Kidney (tissue), 14 donors: ENCODE measurements around the gene CMTM8. TPM values are rescaled to one million over a fixed set of nuclear protein-coding genes. Genes with fewer than 3 reads are reported as not detected.

Source experiments
- DNase-seq, 5 donors: peaks; one replicate each; pipeline ENCODE4 v3.0.0-alpha.2; 2013 to 2020
- FAIRE-seq: peaks from 2 replicates; lab custom pipeline; 2012; peaks lifted over from hg19 to GRCh38; lab: Jason Lieb, UNC
- H3K27ac ChIP-seq, 2 donors: one replicate each; pipeline ENCODE4 v1.7.0; 2013; ENCODE audit warnings: low read depth in 2 of 2, low read length in 2 of 2, inconsistent platforms in 1 of 2
- H3K27me3 ChIP-seq: one replicate; pipeline ENCODE4 v1.7.1; 2013; ENCODE audit warnings: low read length, inconsistent platforms; ENCODE audit not compliant: control insufficient read depth, insufficient read depth
- H3K36me3 ChIP-seq, 3 donors: one replicate each; pipeline versions ENCODE4 v1.7.0 to v1.7.1; 2013; ENCODE audit warnings: low read length in 3 of 3, control low read depth in 1 of 3, inconsistent platforms in 1 of 3; ENCODE audit not compliant: insufficient read depth in 3 of 3, control insufficient read depth in 2 of 3
- H3K4me1 ChIP-seq, 3 donors: one replicate each; pipeline versions ENCODE4 v1.7.0 to v1.7.1; 2013; ENCODE audit warnings: low read length in 3 of 3, inconsistent platforms in 1 of 3, low read depth in 1 of 3; ENCODE audit not compliant: control insufficient read depth in 2 of 3, insufficient read depth in 2 of 3
- H3K4me3 ChIP-seq, 3 donors: one replicate each; pipeline versions ENCODE4 v1.7.0 to v1.8.1; 2013; ENCODE audit warnings: low read length in 3 of 3, control low read depth in 1 of 3, inconsistent platforms in 1 of 3
- H3K9ac ChIP-seq, 3 donors: one replicate each; pipeline versions ENCODE4 v1.7.0 to v1.7.1; 2013; ENCODE audit warnings: low read length in 3 of 3, control low read depth in 1 of 3, inconsistent platforms in 1 of 3
- H3K9me3 ChIP-seq, 3 donors: one replicate each; pipeline versions ENCODE4 v1.7.0 to v1.7.1; 2013; ENCODE audit warnings: low read length in 3 of 3, control low read depth in 1 of 3, inconsistent platforms in 1 of 3; ENCODE audit not compliant: control insufficient read depth in 2 of 3, insufficient read depth in 1 of 3
- CTCF ChIP-seq: IDR thresholded peaks from 3 replicates; pipeline ENCODE4 v1.5.1; 2012; ENCODE audit warnings: mild to moderate bottlenecking, moderate library complexity, borderline replicate concordance; ENCODE audit not compliant: insufficient read depth; ENCODE audit errors: extremely low read depth
- intact Hi-C: fragments of 100-400 bp; cut with DNase I; formaldehyde crosslinking; loops from one replicate; pipeline ENCODE4 v1.11.1; 2022
- polyA plus RNA-seq: library from polyadenylated mRNA; stranded (reverse); fragments of 350-450 nt; fragmentation: Illumina TruSeq; extraction: RNeasy Lipid Tissue Mini Kit (QIAGEN cat#74804); gene quantifications from one replicate; pipeline ENCODE4 v1.2.3, GENCODE V29; 2014; ENCODE audit warnings: low read depth, low replicate concordance; ENCODE audit not compliant: insufficient read depth
- total RNA-seq: library from RNA; stranded (reverse); fragmentation: NEBNext Ultra II Directional; extraction: Animal tissue kit (Norgen Biotek cat#: 25700); gene quantifications from one replicate; pipeline ENCODE4 v1.2.1, GENCODE V29; 2021
- donor health status: control.
- donor health status: control.
- donor health status: control.
- donor health status: control.
- donor health status: control.
- donor health status: DM: yes; HTN: yes; CAD: no.
- donor health status: Normal renal cell carcinoma (clear cell type).

Gene CMTM8
- total and polyA plus RNA-seq, 2 donors from 2014 or later, result 5.4 to 9.6 TPM

DNA sequence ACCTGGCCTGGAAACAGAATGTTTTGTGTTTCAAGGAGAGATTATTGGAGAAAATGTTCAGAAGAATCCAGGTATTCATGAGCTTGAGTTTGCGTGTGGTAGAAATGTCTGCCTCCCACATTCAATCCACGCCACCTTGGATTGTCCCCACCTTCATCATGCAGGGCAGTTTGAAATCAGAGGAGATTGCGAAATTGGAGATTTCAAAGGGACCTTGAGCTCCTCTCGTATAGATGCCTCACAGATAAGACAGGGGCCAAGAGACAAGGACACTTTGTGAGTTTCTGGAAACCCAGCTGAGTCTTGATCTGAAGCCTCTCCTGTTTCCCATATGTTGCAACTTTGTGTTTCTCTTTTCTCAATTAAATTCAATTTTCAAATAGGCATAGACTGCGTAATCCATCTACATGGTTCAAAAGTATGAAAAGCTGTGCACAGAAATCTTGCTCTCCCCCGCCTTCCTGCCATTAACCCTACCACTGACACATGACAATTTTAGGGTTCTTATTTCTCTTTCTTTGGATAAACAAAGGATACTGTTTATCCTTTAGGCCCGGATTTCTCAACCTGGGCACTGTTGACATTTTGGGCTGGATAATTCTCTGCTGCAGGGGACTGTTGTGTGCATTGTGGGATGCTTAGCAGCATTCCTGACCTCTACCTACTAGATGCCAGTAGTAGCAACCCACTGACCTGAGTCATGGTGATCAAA lies 53.8 kb downstream of the CMTM8 start:
- Histone ChIP-seq H3K9me3 (no peaks in the 10 kb centered on the region), H3K4me3 (no peak overlapping the region), H3K36me3 (no peaks in the 10 kb centered on the region), H3K9ac (no peak overlapping the region), H3K27me3 (no peaks in the 10 kb centered on the region), H3K27ac (no peak overlapping the region), H3K4me1 (peaks cover 0 to 4% (median 4%) of the 10 kb centered on the region in 3 donors)
- intact Hi-C loops, result no loop called here
- DNase-seq (no peak), FAIRE-seq (no peak)
- no peak for TF ChIP-seq CTCF

- TF ChIP-seq CTCF, result no peak
- FAIRE-seq, result no peak
Observed at GRCh38 chr3:32293903-32294302, 55.4 kb downstream of the CMTM8 start.

GRCh38 chr3:32296251-32297204 lies 58.0 kb downstream of the CMTM8 start:
- Histone ChIP-seq H3K36me3 (no peaks in the 10 kb centered on the region), H3K9me3 (no peaks in the 10 kb centered on the region), H3K4me1 (peaks cover 0 to 4% (median 0%) of the 10 kb centered on the region in 3 donors), H3K27ac (no peak overlapping the region), H3K4me3 (no peak overlapping the region), H3K27me3 (no peaks in the 10 kb centered on the region), H3K9ac (no peak overlapping the region)
- TF ChIP-seq CTCF, result peak; percentile 95
- peak in 4 of 5 donors; percentile 64 to 82 (median 74) for DNase-seq
- intact Hi-C loops, result no loop called here
- no peak for FAIRE-seq

More at GRCh38 chr3:32293903-32294302, 55.4 kb downstream of the CMTM8 start:
- no peaks in the 10 kb centered on the region for H3K9me3 ChIP-seq
- H3K4me1 ChIP-seq, result peaks cover 0 to 4% (median 4%) of the 10 kb centered on the region in 3 donors
- intact Hi-C loops, result no loop called here
- no peak overlapping the region for H3K9ac ChIP-seq
- no peak for DNase-seq
- H3K36me3 ChIP-seq, result no peaks in the 10 kb centered on the region
- H3K27me3 ChIP-seq, result no peaks in the 10 kb centered on the region
- H3K27ac ChIP-seq, result no peak overlapping the region
- no peak overlapping the region for H3K4me3 ChIP-seq
